Activated CD4-positive, CD25-positive, alpha-beta regulatory T cell (primary cell): ENCODE measurements around the gene FGGY.
"Not testable (repeated sequence)": the region's sequence is repeated elsewhere in the genome, so short reads cannot be mapped to it uniquely, and the experiment has no call there.

Experiments
- DNase-seq, 4 experiments: peaks; one replicate each; lab custom pipeline; 2025; lab: John Stamatoyannopoulos, UW

The FGGY gene

DNA sequence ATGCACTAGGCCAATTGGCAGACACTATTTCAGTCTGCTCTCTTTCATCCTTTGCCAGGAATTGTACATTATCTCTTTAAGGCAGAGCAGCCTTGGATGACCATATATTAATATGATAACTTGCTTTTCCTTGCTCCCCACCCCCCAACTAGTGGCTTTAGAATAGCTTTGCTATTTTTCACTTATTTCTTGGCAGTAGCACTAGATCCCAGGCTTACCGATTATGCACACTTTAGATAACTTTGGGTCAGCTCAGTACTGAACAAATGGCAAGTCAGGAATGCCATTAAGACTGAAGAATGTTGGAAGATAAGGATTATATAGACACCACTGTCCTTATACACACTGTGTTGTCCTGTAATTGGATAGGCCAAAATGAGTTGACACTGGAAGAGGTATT is 146.4 kb downstream of the FGGY start:
- DNase-seq, result no peak

- DNase-seq, result no peak
Observed at GRCh38 chr1:59444520-59444919, 147.6 kb downstream of the FGGY start.

DNA sequence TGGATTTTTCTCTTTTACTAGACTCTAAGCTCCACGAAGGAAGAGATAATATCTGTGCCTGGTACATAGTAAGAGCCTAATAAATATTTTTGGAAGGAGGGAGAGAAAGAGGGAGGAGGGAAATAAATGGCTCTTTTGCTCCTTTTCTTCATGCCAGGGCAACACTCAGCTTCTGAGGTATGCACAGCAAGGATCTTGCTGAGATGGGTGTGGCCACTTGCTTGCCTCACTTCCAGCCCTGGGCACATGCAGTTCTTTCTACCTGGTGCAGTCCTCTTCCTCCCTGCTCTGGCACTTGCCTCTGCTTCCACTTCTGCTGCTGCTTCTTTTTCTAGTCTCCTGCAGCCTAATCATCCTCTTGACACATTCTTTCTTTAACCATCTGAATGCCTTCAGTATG is 148.1 kb downstream of the FGGY start:
- DNase-seq, result no peak

DNA sequence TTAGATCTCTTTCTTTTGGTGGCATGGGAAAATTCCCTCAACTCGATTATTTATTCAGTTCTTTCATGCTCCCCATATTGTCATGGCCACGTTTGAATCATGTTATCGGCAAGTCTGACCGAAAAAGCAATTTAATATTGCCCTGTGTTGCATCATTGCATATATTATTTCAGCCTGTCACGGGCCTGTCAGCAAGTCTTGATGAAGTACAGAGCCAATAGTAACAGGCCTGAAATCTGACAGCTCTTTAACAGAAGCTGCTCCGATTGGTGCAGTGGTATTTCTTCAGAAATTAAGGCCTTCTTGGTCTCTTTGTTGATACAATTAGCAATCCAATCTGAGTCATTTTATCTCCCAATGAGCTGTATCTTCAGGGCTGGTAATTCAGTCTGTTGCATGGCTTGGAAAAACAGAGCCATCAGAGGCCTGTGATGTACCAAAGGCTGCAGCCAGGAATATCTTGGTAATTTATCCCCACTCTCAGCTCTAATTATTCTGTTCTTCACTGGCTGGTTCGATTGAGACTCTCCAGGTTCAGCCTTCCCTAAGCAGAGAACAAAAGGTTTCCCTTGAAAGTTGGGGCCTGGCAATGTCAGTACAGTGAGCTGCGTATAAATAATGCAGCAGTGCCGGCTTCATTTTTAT is 149.5 kb downstream of the FGGY start:
- no peak for DNase-seq

DNA sequence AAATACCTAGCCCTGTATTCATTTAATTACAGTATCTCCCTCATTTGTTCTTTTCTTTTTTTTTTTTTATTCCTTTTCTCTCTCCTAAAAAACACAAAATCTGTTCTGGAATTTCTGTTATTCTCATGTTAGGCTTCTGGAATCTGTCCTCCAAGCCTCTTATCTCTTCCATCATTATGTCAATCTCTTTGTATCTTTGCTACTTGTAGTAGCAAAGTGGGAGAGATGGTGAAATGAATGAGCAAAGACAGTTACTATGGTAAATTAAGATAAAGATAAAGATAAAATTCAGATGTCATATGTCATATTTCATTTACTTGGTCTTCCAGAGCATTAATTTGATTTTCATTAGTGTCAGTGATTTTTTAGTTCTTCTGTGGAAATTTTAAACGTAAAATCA is 155.1 kb downstream of the FGGY start:
- no peak for DNase-seq

DNA sequence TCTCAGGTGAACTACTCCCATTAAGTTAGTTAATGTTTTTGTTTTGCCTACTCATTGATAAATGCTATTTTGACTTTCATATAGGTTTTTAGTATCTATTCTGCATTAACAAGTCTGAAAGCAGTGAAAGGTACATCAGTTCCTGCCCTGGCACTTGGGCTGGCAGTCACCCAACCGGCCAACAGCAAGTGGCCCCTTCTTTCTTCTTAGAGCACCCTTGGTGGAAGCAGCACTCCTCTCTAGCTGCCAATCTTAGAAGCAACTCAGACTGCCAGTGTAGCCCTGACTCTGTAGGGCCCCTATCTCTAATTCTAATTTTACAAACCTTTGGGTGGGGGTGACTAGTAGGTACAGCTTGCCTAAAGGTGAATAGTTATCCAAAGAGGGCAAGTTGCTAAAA is 155.7 kb downstream of the FGGY start:
- no peak for DNase-seq

DNA sequence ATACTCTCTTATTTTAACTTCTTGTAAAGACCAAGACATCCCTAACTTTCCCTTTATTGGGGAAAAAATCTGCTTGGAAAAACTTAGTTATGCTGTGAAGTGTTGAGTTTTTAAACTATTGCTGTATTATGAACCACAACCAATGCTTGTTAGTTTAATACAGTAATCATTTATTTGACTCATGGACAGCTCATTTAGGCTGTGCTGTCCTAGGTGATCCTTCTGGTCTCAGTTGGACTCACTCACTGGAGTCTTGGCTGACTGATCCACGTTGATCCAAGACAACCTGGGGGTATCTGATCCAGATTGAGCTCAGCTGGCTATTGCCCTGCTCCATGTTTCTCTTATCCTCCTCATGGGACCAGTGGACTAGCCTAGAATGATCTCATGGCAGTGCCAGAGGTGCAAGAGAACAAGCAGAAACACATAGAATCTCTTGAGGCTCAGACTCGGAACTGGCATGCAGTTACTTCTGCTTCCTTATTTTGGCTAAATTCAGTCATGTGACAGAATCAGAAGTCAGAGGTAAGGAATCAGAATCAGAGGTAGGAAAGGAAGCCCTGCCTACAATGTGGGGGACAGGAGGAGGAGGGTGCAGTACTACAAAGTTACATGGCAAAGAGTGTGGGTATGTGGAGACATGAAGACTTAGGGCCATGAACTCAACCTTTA is 156.5 kb downstream of the FGGY start:
- DNase-seq, result no peak

DNA sequence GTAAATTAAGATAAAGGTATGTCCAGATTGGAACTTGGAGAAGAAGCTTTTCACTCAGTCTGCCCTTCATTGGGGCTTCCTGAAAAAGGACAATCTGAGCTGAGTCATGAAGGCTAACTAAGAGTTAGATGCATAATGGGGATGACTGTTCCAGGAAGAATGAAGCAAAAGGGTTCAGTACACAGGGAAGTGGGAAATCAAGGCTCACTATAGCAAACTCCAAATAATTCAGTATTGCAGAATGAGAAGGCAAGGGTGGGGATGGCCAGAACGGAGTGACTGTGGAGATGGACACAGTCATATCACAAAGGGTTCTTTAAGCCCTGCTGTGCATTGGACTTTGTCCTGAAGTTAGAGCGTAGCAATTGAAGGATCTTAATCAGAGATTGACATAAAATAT is 158.3 kb downstream of the FGGY start:
- DNase-seq, result no peak

GRCh38 chr1:59457786-59458185 is 160.9 kb downstream of the FGGY start:
- no peak for DNase-seq

- no peak for DNase-seq
Observed at GRCh38 chr1:59458884-59459283, 162.0 kb downstream of the FGGY start.

GRCh38 chr1:59462942-59463341 is 166.0 kb downstream of the FGGY start:
- DNase-seq, result not testable (repeated sequence)

- DNase-seq, result not testable (repeated sequence)
Observed at GRCh38 chr1:59465478-59465877, 168.6 kb downstream of the FGGY start.

- DNase-seq, result no peak
Observed at GRCh38 chr1:59468828-59469428, 172.0 kb downstream of the FGGY start.

DNA sequence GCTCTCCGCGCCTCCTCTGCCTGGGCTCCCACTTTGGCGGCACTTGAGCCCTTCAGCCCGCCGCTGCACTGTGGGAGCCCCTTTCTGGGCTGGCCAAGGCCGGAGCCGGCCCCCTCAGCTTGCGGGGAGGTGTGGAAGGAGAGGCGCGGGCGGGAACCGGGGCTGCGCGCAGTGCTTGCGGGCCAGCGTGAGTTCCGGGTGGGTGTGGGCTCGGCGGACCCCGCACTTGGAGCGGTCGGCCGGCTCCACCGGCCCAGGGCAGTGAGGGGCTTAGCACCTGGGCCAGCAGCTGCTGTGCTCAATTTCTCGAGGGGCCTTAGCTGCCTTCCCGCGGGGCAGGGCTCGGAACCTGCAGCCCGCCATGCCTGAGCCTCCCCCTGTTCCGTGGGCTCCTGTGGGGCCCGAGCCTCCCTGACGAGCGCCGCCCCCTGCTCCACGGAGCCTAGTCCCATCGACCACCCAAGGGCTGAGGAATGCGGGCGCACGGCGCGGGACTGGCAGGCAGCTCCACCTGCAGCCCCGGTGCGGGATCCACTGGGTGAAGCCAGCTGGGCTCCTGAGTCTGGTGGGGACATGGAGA is 175.2 kb downstream of the FGGY start:
- DNase-seq, result not testable (repeated sequence)

- DNase-seq, result no peak
Observed at GRCh38 chr1:59473831-59474230, 176.9 kb downstream of the FGGY start.

- no peak for DNase-seq
Observed at GRCh38 chr1:59474496-59474895, 177.6 kb downstream of the FGGY start.

- no peak for DNase-seq
Observed at GRCh38 chr1:59475737-59476136, 178.8 kb downstream of the FGGY start.

DNA sequence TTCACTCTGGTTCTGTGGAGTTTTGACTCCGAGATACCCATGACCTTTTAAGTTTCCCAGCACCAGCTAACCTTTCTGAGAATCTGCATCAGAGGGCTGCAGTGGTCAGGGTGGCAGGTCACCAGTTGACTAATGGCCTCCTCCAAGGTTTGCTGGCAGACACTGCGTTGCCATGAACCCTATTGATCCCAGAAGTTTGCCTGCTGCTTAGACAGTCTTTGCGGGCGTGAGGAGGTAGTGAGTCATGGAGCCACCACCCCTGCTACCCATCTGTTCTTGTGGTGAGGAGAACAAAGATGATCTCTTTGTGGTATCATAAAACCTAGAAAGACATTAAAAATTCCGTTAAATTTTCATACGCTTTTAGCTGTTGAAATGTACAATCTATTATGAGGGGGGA is 180.4 kb downstream of the FGGY start:
- DNase-seq, result peak in 1 of 4 experiments; percentile 9

GRCh38 chr1:59477867-59478266 is 181.0 kb downstream of the FGGY start:
- DNase-seq, result no peak

- DNase-seq, result no peak
Observed at GRCh38 chr1:59478822-59479221, 181.9 kb downstream of the FGGY start.

DNA sequence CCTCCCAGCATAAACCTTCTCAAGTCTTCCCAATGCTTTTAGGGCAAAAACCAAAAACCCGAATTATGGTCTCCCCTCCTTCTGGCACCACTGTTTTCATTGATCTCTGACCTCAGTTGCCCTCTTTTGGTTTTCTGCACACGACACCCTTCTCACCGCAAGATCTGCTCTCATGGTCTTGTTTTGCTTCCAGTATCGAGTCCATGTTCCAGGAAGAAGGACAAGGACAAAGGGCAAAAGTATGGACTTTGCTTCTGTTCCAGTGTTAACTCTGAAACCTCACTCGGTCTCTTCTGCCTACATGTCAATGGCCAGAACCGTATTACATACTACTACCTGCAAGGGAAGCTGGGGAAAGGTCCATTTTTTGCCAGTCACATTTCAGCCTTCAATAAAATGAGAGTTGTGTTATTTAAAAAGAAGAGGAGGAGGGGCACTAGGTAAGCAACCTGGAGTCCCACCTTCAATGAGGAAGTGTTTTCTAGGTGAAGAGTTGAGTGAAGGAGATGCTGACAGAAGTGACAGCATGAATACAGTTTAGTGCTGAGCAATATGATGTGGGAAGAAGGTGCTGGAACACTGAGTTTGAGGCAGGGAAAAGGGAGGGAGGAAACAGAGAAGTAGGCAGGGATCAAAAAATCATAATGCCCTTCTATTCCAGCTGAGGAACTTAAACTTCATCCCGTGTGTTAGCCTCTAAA is 183.4 kb downstream of the FGGY start:
- DNase-seq, result no peak

GRCh38 chr1:59481881-59482505 is 185.1 kb downstream of the FGGY start:
- no peak for DNase-seq
